ENCODE results near the gene ARHGAP10.

Gene ARHGAP10

GRCh38 chr4:147864607-147865006 lies 132.7 kb downstream of the ARHGAP10 start:
- no peak overlapping the region for H2AFZ ChIP-seq (ENCODE audit: low read length)
- H3K4me3 ChIP-seq (ENCODE audit: low read length), result no peak overlapping the region
- peaks cover 25% of the 10 kb centered on the region for H3K79me2 ChIP-seq (ENCODE audit: low read length)
- H3K9me3 ChIP-seq (replicated peaks; ENCODE audit: insufficient read depth, low read length), result no peaks in the 10 kb centered on the region
- TF ChIP-seq CTCF (IDR thresholded peaks at IDR 0.05; ENCODE audit: low read length), result no peak
- TF ChIP-seq EZH2phosphoT487 (IDR thresholded peaks at IDR 0.05; ENCODE audit: low read length), result no peak
- TF ChIP-seq EZH2 (optimal IDR thresholded peaks at IDR 0.05; ENCODE audit: low read depth, low read length), result no peak
- H3K9ac ChIP-seq (ENCODE audit: low read length), result no peak overlapping the region
- DNase-seq, result no peak
- no peaks in the 10 kb centered on the region for H4K20me1 ChIP-seq (ENCODE audit: insufficient read depth, low read length)
- no peaks in the 10 kb centered on the region for H3K9me2 ChIP-seq (replicated peaks; ENCODE audit: insufficient read depth, low read length)
- peaks cover 10% of the 10 kb centered on the region for H3K4me1 ChIP-seq (ENCODE audit: low read length)
- no peaks in the 10 kb centered on the region for H3K27me3 ChIP-seq (replicated peaks; ENCODE audit: insufficient read depth, low read length)
- no peak overlapping the region for H3K4me2 ChIP-seq (ENCODE audit: low read depth, low read length)
- H3K27ac ChIP-seq (ENCODE audit: low read length), result no peak overlapping the region
- H3F3A ChIP-seq (ENCODE audit: insufficient read depth, low read length), result peaks cover 7% of the 10 kb centered on the region; the same call in 1 of the 2 replicates
- H3K36me3 ChIP-seq (replicated peaks; ENCODE audit: insufficient read depth, low read length), result peaks cover 5% of the 10 kb centered on the region; the same call in 1 of the 2 replicates

- Histone ChIP-seq H3K4me1 (ENCODE audit: low read length) (peaks cover 10% of the 10 kb centered on the region), H3F3A (ENCODE audit: insufficient read depth, low read length) (peaks cover 7% of the 10 kb centered on the region; the same call in 1 of the 2 replicates), H3K4me3 (ENCODE audit: low read length) (no peak overlapping the region), H3K9me2 (replicated peaks; ENCODE audit: insufficient read depth, low read length) (no peaks in the 10 kb centered on the region), H3K27me3 (replicated peaks; ENCODE audit: insufficient read depth, low read length) (no peaks in the 10 kb centered on the region), H2AFZ (ENCODE audit: low read length) (no peak overlapping the region), H3K9me3 (replicated peaks; ENCODE audit: insufficient read depth, low read length) (no peaks in the 10 kb centered on the region), H3K27ac (ENCODE audit: low read length) (no peak overlapping the region), H3K79me2 (ENCODE audit: low read length) (peaks cover 26% of the 10 kb centered on the region), H4K20me1 (ENCODE audit: insufficient read depth, low read length) (no peaks in the 10 kb centered on the region), H3K36me3 (replicated peaks; ENCODE audit: insufficient read depth, low read length) (peaks cover 5% of the 10 kb centered on the region; the same call in 1 of the 2 replicates), H3K9ac (ENCODE audit: low read length) (no peak overlapping the region), H3K4me2 (ENCODE audit: low read depth, low read length) (no peak overlapping the region)
- no peak for TF ChIP-seq EZH2phosphoT487 (IDR thresholded peaks at IDR 0.05; ENCODE audit: low read length)
- no peak for TF ChIP-seq EZH2 (optimal IDR thresholded peaks at IDR 0.05; ENCODE audit: low read depth, low read length)
- no peak for TF ChIP-seq CTCF (IDR thresholded peaks at IDR 0.05; ENCODE audit: low read length)
- no peak for DNase-seq
Observed at GRCh38 chr4:147865926-147866325, 134.0 kb downstream of the ARHGAP10 start.

GRCh38 chr4:147866532-147867271 lies 134.8 kb downstream of the ARHGAP10 start:
- peaks cover 10% of the 10 kb centered on the region for H3K4me1 ChIP-seq (ENCODE audit: low read length)
- no peaks in the 10 kb centered on the region for H4K20me1 ChIP-seq (ENCODE audit: insufficient read depth, low read length)
- TF ChIP-seq EZH2phosphoT487 (IDR thresholded peaks at IDR 0.05; ENCODE audit: low read length) (no peak), EZH2 (optimal IDR thresholded peaks at IDR 0.05; ENCODE audit: low read depth, low read length) (no peak), CTCF (IDR thresholded peaks at IDR 0.05; ENCODE audit: low read length) (peak; percentile 99)
- no peaks in the 10 kb centered on the region for H3K9me3 ChIP-seq (replicated peaks; ENCODE audit: insufficient read depth, low read length)
- H3K27ac ChIP-seq (ENCODE audit: low read length), result no peak overlapping the region
- H3K36me3 ChIP-seq (replicated peaks; ENCODE audit: insufficient read depth, low read length), result peaks cover 5% of the 10 kb centered on the region; the same call in 1 of the 2 replicates
- no peak overlapping the region for H2AFZ ChIP-seq (ENCODE audit: low read length)
- peaks cover 28% of the 10 kb centered on the region for H3K79me2 ChIP-seq (ENCODE audit: low read length)
- peaks cover 7% of the 10 kb centered on the region; the same call in 1 of the 2 replicates for H3F3A ChIP-seq (ENCODE audit: insufficient read depth, low read length)
- no peak overlapping the region for H3K9ac ChIP-seq (ENCODE audit: low read length)
- H3K4me2 ChIP-seq (ENCODE audit: low read depth, low read length), result no peak overlapping the region
- no peak overlapping the region for H3K4me3 ChIP-seq (ENCODE audit: low read length)
- peak; percentile 89 for DNase-seq
- H3K27me3 ChIP-seq (replicated peaks; ENCODE audit: insufficient read depth, low read length), result no peaks in the 10 kb centered on the region
- no peaks in the 10 kb centered on the region for H3K9me2 ChIP-seq (replicated peaks; ENCODE audit: insufficient read depth, low read length)

All from MM.1S (cell line).